Kidney epithelial cell (primary cell): ENCODE data around the gene SRPK2. TPM values are rescaled to one million over a fixed set of nuclear protein-coding genes. Genes with fewer than 3 reads are reported as not detected.

Experiments used
- DNase-seq: peaks from one replicate; pipeline ENCODE4 v3.0.0-alpha.2; 2010; ENCODE audit warnings: low read depth
- H3K27me3 ChIP-seq: 2 replicates; pipeline ENCODE4 v1.6.0; 2011; ENCODE audit warnings: low read length; ENCODE audit not compliant: control insufficient read depth, insufficient read depth
- H3K36me3 ChIP-seq: 2 replicates; pipeline ENCODE4 v1.5.1; 2011; ENCODE audit warnings: low read length; ENCODE audit not compliant: control insufficient read depth, insufficient read depth
- H3K4me3 ChIP-seq: 2 replicates; pipeline ENCODE4 v1.5.1; 2011; ENCODE audit warnings: low read depth, mild to moderate bottlenecking, control low read depth, low read length
- CTCF ChIP-seq: IDR thresholded peaks from 2 replicates; pipeline ENCODE4 v1.5.1; 2011; ENCODE audit warnings: mild to moderate bottlenecking, moderate library complexity, low read length, control low read depth, inconsistent platforms; ENCODE audit not compliant: insufficient read depth, poor library complexity, severe bottlenecking
- total RNA-seq: library from RNA; depleted of rRNA; stranded (reverse); fragments of >200 nt; gene quantifications from 2 replicates; pipeline ENCODE4 v1.2.3, GENCODE V29; 2015

SRPK2 gene
- total RNA-seq, 1 donor from 2014 or later: 33.9 TPM

- no peak overlapping the region for H3K4me3 ChIP-seq
- no peak for TF ChIP-seq CTCF
- no peaks in the 10 kb centered on the region for H3K27me3 ChIP-seq
- no peak for DNase-seq
- no peaks in the 10 kb centered on the region for H3K36me3 ChIP-seq
Measured at GRCh38 chr7:105157278-105157677, 231.4 kb downstream of the SRPK2 start.

GRCh38 chr7:105156731-105157130 is 232.0 kb downstream of the SRPK2 start:
- no peak for DNase-seq
- no peaks in the 10 kb centered on the region for H3K36me3 ChIP-seq
- TF ChIP-seq CTCF: no peak
- H3K27me3 ChIP-seq: no peaks in the 10 kb centered on the region
- no peak overlapping the region for H3K4me3 ChIP-seq

- no peak for DNase-seq
- no peak overlapping the region for H3K4me3 ChIP-seq
- no peak for TF ChIP-seq CTCF
- H3K36me3 ChIP-seq: no peaks in the 10 kb centered on the region
- no peaks in the 10 kb centered on the region for H3K27me3 ChIP-seq
Measured at GRCh38 chr7:105154084-105154483, 234.6 kb downstream of the SRPK2 start.

- Histone ChIP-seq H3K36me3 (no peaks in the 10 kb centered on the region), H3K4me3 (no peak overlapping the region), H3K27me3 (no peaks in the 10 kb centered on the region)
- no peak for TF ChIP-seq CTCF
- DNase-seq: no peak
Measured at GRCh38 chr7:105153531-105153930, 235.2 kb downstream of the SRPK2 start.

- no peak overlapping the region for H3K4me3 ChIP-seq
- no peak for DNase-seq
- H3K36me3 ChIP-seq: no peaks in the 10 kb centered on the region
- H3K27me3 ChIP-seq: no peaks in the 10 kb centered on the region
- TF ChIP-seq CTCF: no peak
Measured at GRCh38 chr7:105151152-105151551, 237.6 kb downstream of the SRPK2 start.

GRCh38 chr7:105149827-105150226 is 238.9 kb downstream of the SRPK2 start:
- no peak for TF ChIP-seq CTCF
- Histone ChIP-seq H3K27me3 (no peaks in the 10 kb centered on the region), H3K4me3 (no peak overlapping the region), H3K36me3 (no peaks in the 10 kb centered on the region)
- no peak for DNase-seq
